ENCODE results near the gene ADD3. TPM values are rescaled to one million over a fixed set of nuclear protein-coding genes. Genes with fewer than 3 reads are reported as not detected.
"Not testable (repeated sequence)": the region's sequence is repeated elsewhere in the genome, so short reads cannot be mapped to it uniquely, and the experiment has no call there.

Gene ADD3
- total RNA-seq, 1 experiment from 2014 or later = 59.9 TPM

DNA sequence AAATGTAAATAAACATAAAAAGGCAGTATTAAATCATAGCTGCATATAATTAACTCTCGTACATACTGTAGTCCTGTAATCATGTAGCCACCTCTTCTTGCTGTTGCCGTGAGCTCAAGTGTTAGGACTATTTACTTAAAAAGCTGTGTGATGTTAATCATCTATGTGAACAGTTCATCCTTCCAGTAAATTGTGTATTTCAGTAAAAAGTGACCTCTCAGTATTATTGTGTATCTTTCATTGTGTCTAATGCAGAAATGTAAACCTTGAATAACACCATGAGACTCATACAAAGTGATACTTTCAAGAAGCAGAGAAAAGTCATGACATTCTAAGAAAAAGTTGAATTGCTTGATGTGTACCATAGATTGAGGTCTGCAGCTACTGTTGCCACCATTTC lies 38.0 kb downstream of the ADD3 start:
- H3K27ac Mint-ChIP-seq = no peak overlapping the region
- no peak overlapping the region for H4K5ac ChIP-seq (ENCODE audit: insufficient read length, low read depth, low read length)
- 0 out of 2 replicates have a peak, but pooled peaks cover 2% of the 10 kb centered on the region for H3K4me1 ChIP-seq (ENCODE audit: insufficient read depth, low read length)
- no peak overlapping the region for H3K4me2 ChIP-seq (ENCODE audit: insufficient read depth, insufficient read length, low read length)
- H2BK12ac ChIP-seq (ENCODE audit: insufficient read length, low read depth, low read length) = no peak overlapping the region
- H2BK15ac ChIP-seq (ENCODE audit: low read depth, low read length) = no peak overlapping the region
- peaks cover 18 to 27% of the 10 kb centered on the region in 2 experiments for H3K9me3 Mint-ChIP-seq
- peaks cover 27 to 40% (median 30%) of the 10 kb centered on the region in 3 experiments for H3K36me3 Mint-ChIP-seq (ENCODE audit: insufficient read depth in 1 of 3, low read depth in 3 of 3)
- no peak overlapping the region for H4K91ac ChIP-seq (ENCODE audit: insufficient read length, low read depth, low read length)
- no peak overlapping the region for H3T11ph ChIP-seq (ENCODE audit: low read length)
- TF ChIP-seq, protein P1, sequence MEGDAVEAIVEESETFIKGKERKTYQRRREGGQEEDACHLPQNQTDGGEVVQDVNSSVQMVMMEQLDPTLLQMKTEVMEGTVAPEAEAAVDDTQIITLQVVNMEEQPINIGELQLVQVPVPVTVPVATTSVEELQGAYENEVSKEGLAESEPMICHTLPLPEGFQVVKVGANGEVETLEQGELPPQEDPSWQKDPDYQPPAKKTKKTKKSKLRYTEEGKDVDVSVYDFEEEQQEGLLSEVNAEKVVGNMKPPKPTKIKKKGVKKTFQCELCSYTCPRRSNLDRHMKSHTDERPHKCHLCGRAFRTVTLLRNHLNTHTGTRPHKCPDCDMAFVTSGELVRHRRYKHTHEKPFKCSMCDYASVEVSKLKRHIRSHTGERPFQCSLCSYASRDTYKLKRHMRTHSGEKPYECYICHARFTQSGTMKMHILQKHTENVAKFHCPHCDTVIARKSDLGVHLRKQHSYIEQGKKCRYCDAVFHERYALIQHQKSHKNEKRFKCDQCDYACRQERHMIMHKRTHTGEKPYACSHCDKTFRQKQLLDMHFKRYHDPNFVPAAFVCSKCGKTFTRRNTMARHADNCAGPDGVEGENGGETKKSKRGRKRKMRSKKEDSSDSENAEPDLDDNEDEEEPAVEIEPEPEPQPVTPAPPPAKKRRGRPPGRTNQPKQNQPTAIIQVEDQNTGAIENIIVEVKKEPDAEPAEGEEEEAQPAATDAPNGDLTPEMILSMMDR (conservative IDR thresholded peaks at IDR 0.05) = no peak
- WGBS (ENCODE audit: extremely low coverage, insufficient read length, low lambda C conversion rate) = no CpG with 5 or more reads among the region's 2 CpGs
- H3K9me3 ChIP-seq (ENCODE audit: control insufficient read depth, low read depth, low read length) = no peaks in the 10 kb centered on the region
- H3K4me3 Mint-ChIP-seq = no peak overlapping the region
- H3K27ac ChIP-seq (ENCODE audit: insufficient read length, low read depth, low read length) = no peak overlapping the region
- no peak overlapping the region for H2BK5ac ChIP-seq (ENCODE audit: insufficient read length, low read length)
- H3K56ac ChIP-seq (ENCODE audit: insufficient read length, low read depth, low read length) = no peak overlapping the region
- H3K79me1 ChIP-seq (ENCODE audit: insufficient read depth, low read depth, low read length, poor library complexity, severe bottlenecking) = peaks cover 3% of the 10 kb centered on the region
- H4K8ac ChIP-seq (replicated peaks; ENCODE audit: insufficient read length, low read depth, low read length) = no peak overlapping the region
- no peak overlapping the region for H2AK5ac ChIP-seq (ENCODE audit: insufficient read length, low read length)
- H2BK20ac ChIP-seq (ENCODE audit: low read depth, low read length, poor library complexity, severe bottlenecking) = no peak overlapping the region
- no peak overlapping the region for H3K9ac ChIP-seq (ENCODE audit: extremely low read depth, insufficient read length, low read length)
- no peaks in the 10 kb centered on the region for H3K27me3 ChIP-seq (ENCODE audit: insufficient read depth, low read length)
- no peak overlapping the region for H3K14ac ChIP-seq (ENCODE audit: insufficient read depth, low read length)
- H2BK120ac ChIP-seq (ENCODE audit: low read depth, low read length, poor library complexity, severe bottlenecking) = no peak overlapping the region
- no peak overlapping the region for H3K4ac ChIP-seq (ENCODE audit: low read depth, low read length)
- H4K20me1 ChIP-seq (ENCODE audit: control insufficient read depth, insufficient read depth, insufficient read length) = no peaks in the 10 kb centered on the region
- H3K4me1 Mint-ChIP-seq = peaks cover 7% of the 10 kb centered on the region in 2 experiments
- H3K27me3 Mint-ChIP-seq (ENCODE audit: low read depth) = no peaks in the 10 kb centered on the region; the same call in 1 of the 2 replicates
- peaks cover 4% of the 10 kb centered on the region; the same call in 1 of the 2 replicates for H3K79me2 ChIP-seq (ENCODE audit: insufficient read depth, low read length)
- no peaks in the 10 kb centered on the region for H3K23me2 ChIP-seq (ENCODE audit: insufficient read length, low read depth, low read length, poor library complexity, severe bottlenecking)
- H3K23ac ChIP-seq (ENCODE audit: insufficient read length, low read depth, low read length) = no peak overlapping the region
- no peak overlapping the region for H3K18ac ChIP-seq (ENCODE audit: insufficient read length, low read depth, low read length)
- no peak overlapping the region for H2AFZ ChIP-seq (ENCODE audit: low read length)
- DNase-seq = no peak

DNA sequence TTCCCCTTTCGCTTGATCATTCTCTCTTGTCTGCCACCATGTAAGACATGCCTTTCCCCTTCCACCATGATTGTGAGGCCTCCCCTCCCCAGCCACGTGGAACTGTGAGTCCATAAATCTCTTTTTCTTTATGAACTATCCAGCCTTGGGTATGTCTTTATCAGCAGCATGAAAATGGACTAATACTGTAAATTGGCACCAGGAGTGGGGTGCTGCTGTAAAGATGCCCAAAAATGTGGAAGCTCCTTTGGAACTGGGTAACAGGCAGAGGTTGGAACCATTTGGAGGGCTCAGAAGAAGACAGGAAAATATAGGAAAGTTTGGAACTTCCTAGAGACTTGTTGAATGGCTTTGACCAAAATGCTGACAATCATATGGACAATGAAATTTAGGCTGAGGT lies 40.4 kb downstream of the ADD3 start:
- not testable (repeated sequence) for H3K79me2 ChIP-seq (ENCODE audit: insufficient read depth, low read length)

More for the DNA sequence above, 40.4 kb downstream of the ADD3 start:
- not testable (repeated sequence) for H3K14ac ChIP-seq (ENCODE audit: insufficient read depth, low read length); H2AFZ ChIP-seq (ENCODE audit: low read length); H2BK5ac ChIP-seq (ENCODE audit: insufficient read length, low read length); H2BK15ac ChIP-seq (ENCODE audit: low read depth, low read length); H3K4me2 ChIP-seq (ENCODE audit: insufficient read depth, insufficient read length, low read length); H2BK20ac ChIP-seq (ENCODE audit: low read depth, low read length, poor library complexity, severe bottlenecking); H3K27ac Mint-ChIP-seq; H2AK5ac ChIP-seq (ENCODE audit: insufficient read length, low read length); H3K27me3 ChIP-seq (ENCODE audit: insufficient read depth, low read length); H3K4me3 Mint-ChIP-seq; H3K56ac ChIP-seq (ENCODE audit: insufficient read length, low read depth, low read length); H2BK12ac ChIP-seq (ENCODE audit: insufficient read length, low read depth, low read length); H3K23ac ChIP-seq (ENCODE audit: insufficient read length, low read depth, low read length); H4K8ac ChIP-seq (replicated peaks; ENCODE audit: insufficient read length, low read depth, low read length); H3K9ac ChIP-seq (ENCODE audit: extremely low read depth, insufficient read length, low read length); H3T11ph ChIP-seq (ENCODE audit: low read length); H3K18ac ChIP-seq (ENCODE audit: insufficient read length, low read depth, low read length); H4K5ac ChIP-seq (ENCODE audit: insufficient read length, low read depth, low read length); DNase-seq; H3K79me1 ChIP-seq (ENCODE audit: insufficient read depth, low read depth, low read length, poor library complexity, severe bottlenecking); H4K20me1 ChIP-seq (ENCODE audit: control insufficient read depth, insufficient read depth, insufficient read length); H3K4me1 ChIP-seq (ENCODE audit: insufficient read depth, low read length); H4K91ac ChIP-seq (ENCODE audit: insufficient read length, low read depth, low read length); H3K27me3 Mint-ChIP-seq (ENCODE audit: low read depth); H3K4ac ChIP-seq (ENCODE audit: low read depth, low read length); H3K23me2 ChIP-seq (ENCODE audit: insufficient read length, low read depth, low read length, poor library complexity, severe bottlenecking); H2BK120ac ChIP-seq (ENCODE audit: low read depth, low read length, poor library complexity, severe bottlenecking); H3K27ac ChIP-seq (ENCODE audit: insufficient read length, low read depth, low read length); H3K9me3 ChIP-seq (ENCODE audit: control insufficient read depth, low read depth, low read length); H3K4me1 Mint-ChIP-seq
- peaks cover 18 to 27% of the 10 kb centered on the region in 2 experiments for H3K9me3 Mint-ChIP-seq
- no CpG with 5 or more reads among the region's 2 CpGs for WGBS (ENCODE audit: extremely low coverage, insufficient read length, low lambda C conversion rate)
- peaks cover 27 to 39% (median 30%) of the 10 kb centered on the region in 3 experiments for H3K36me3 Mint-ChIP-seq (ENCODE audit: insufficient read depth in 1 of 3, low read depth in 3 of 3)

Measured in H9 (cell line).